GM12801 (cell line): ENCODE data around the gene SH3GL1.

Experiments used
- CTCF ChIP-seq: IDR thresholded peaks from one replicate; pipeline ENCODE4 v1.5.1; 2011; ENCODE audit warnings: control low read depth; ENCODE audit not compliant: insufficient read length; ENCODE audit errors: extremely low read depth

SH3GL1 gene

GRCh38 chr19:4415352-4415751 is 15.0 kb upstream of the SH3GL1 start:
- no peak for TF ChIP-seq CTCF

- TF ChIP-seq CTCF = no peak
Observed at GRCh38 chr19:4414800-4415321, 14.5 kb upstream of the SH3GL1 start.

- TF ChIP-seq CTCF = no peak
Observed at GRCh38 chr19:4414144-4414799, 13.9 kb upstream of the SH3GL1 start.

GRCh38 chr19:4413588-4413987 is 13.2 kb upstream of the SH3GL1 start:
- TF ChIP-seq CTCF = no peak

- no peak for TF ChIP-seq CTCF
Observed at GRCh38 chr19:4409123-4409933, 9.0 kb upstream of the SH3GL1 start.

- no peak for TF ChIP-seq CTCF
Observed at GRCh38 chr19:4406626-4407025, 6.3 kb upstream of the SH3GL1 start.

- TF ChIP-seq CTCF = no peak
Observed at GRCh38 chr19:4405977-4406376, 5.6 kb upstream of the SH3GL1 start.
